Measurements from ENCODE around the gene SOX3.

Gene SOX3

GRCh38 chrX:140501321-140501720 is 3.5 kb downstream of the SOX3 start:
- no peak for DNase-seq (ENCODE audit: extremely low read depth, low read depth)
- TF ChIP-seq CTCF (IDR thresholded peaks at IDR 0.05; ENCODE audit: low read depth, low read length, missing control alignments): no peak
- H3K4me3 ChIP-seq (replicated peaks; ENCODE audit: low read depth, low read length): no peak overlapping the region

- no peak for TF ChIP-seq CTCF (IDR thresholded peaks at IDR 0.05; ENCODE audit: low read depth, low read length, missing control alignments)
- no peak overlapping the region for H3K4me3 ChIP-seq (replicated peaks; ENCODE audit: low read depth, low read length)
- no peak for DNase-seq (ENCODE audit: extremely low read depth, low read depth)
Observed at GRCh38 chrX:140500441-140500840, 4.4 kb downstream of the SOX3 start.

GRCh38 chrX:140495739-140496138 is 9.1 kb downstream of the SOX3 start:
- no peak for DNase-seq (ENCODE audit: extremely low read depth, low read depth)
- no peak for TF ChIP-seq CTCF (IDR thresholded peaks at IDR 0.05; ENCODE audit: low read depth, low read length, missing control alignments)
- H3K4me3 ChIP-seq (replicated peaks; ENCODE audit: low read depth, low read length): no peak overlapping the region

- TF ChIP-seq CTCF (IDR thresholded peaks at IDR 0.05; ENCODE audit: low read depth, low read length, missing control alignments): no peak
- H3K4me3 ChIP-seq (replicated peaks; ENCODE audit: low read depth, low read length): no peak overlapping the region
- no peak for DNase-seq (ENCODE audit: extremely low read depth, low read depth)
Observed at GRCh38 chrX:140492066-140492994, 12.5 kb downstream of the SOX3 start.

GRCh38 chrX:140480765-140481164 is 24.1 kb downstream of the SOX3 start:
- no peak for DNase-seq (ENCODE audit: extremely low read depth, low read depth)
- no peak overlapping the region for H3K4me3 ChIP-seq (replicated peaks; ENCODE audit: low read depth, low read length)
- TF ChIP-seq CTCF (IDR thresholded peaks at IDR 0.05; ENCODE audit: low read depth, low read length, missing control alignments): no peak

- TF ChIP-seq CTCF (IDR thresholded peaks at IDR 0.05; ENCODE audit: low read depth, low read length, missing control alignments): no peak
- no peak for DNase-seq (ENCODE audit: extremely low read depth, low read depth)
Observed at GRCh38 chrX:140477987-140478386, 26.9 kb downstream of the SOX3 start.

More at GRCh38 chrX:140477987-140478386, 26.9 kb downstream of the SOX3 start:
- H3K4me3 ChIP-seq (replicated peaks; ENCODE audit: low read depth, low read length): no peak overlapping the region
